GM12865 (cell line): Measurements from ENCODE around the gene IFNL2.
"Not testable (repeated sequence)": the region's sequence is repeated elsewhere in the genome, so short reads cannot be mapped to it uniquely, and the experiment has no call there.

Experiments used
- DNase-seq: peaks from one replicate; pipeline ENCODE4 v3.0.0; 2010; ENCODE audit warnings: low read depth
- H3K4me3 ChIP-seq: 2 replicates; pipeline ENCODE4 v1.5.1; 2011; ENCODE audit warnings: mild to moderate bottlenecking, low read depth, low read length, control low read depth
- TF ChIP-seq, protein P1 (sequence below): IDR thresholded peaks from 2 replicates; pipeline ENCODE4 v1.5.1; 2011; ENCODE audit warnings: low read length, control low read depth, low read depth, inconsistent platforms; ENCODE audit not compliant: insufficient read depth; ENCODE audit errors: missing control alignments

The IFNL2 gene

DNA sequence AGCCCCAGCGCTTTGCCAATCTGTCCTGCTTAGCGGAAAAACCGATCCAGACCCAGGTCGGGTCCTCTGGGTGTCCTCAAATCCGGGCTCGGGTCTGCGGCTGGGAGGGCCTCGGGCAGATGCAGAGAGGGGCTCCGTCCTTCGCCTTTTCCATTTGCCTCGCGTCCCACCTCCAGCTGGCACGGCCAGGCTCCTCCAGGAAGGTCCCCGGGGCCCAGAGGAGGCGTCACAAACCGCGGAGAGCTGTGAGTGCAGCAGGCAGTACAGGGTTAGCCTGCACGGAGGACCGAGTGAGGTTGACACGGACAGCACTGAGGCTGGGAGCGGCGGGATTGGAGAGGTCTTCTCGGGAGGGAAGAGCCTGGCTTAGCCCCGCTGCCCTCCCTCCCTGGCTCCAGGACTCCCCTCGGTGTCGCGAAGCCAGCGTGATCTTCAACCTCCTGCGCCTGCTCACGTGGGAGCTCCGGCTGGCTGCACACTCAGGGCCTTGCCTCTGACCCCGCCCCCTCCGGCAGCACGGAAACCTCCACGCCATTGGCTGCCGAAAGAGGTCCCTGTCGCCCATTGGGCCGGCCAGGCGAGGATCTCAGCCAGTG is 2.8 kb upstream of the IFNL2 start:
- TF ChIP-seq, protein P1, sequence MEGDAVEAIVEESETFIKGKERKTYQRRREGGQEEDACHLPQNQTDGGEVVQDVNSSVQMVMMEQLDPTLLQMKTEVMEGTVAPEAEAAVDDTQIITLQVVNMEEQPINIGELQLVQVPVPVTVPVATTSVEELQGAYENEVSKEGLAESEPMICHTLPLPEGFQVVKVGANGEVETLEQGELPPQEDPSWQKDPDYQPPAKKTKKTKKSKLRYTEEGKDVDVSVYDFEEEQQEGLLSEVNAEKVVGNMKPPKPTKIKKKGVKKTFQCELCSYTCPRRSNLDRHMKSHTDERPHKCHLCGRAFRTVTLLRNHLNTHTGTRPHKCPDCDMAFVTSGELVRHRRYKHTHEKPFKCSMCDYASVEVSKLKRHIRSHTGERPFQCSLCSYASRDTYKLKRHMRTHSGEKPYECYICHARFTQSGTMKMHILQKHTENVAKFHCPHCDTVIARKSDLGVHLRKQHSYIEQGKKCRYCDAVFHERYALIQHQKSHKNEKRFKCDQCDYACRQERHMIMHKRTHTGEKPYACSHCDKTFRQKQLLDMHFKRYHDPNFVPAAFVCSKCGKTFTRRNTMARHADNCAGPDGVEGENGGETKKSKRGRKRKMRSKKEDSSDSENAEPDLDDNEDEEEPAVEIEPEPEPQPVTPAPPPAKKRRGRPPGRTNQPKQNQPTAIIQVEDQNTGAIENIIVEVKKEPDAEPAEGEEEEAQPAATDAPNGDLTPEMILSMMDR = no peak
- no peak overlapping the region for H3K4me3 ChIP-seq
- no peak for DNase-seq

DNA sequence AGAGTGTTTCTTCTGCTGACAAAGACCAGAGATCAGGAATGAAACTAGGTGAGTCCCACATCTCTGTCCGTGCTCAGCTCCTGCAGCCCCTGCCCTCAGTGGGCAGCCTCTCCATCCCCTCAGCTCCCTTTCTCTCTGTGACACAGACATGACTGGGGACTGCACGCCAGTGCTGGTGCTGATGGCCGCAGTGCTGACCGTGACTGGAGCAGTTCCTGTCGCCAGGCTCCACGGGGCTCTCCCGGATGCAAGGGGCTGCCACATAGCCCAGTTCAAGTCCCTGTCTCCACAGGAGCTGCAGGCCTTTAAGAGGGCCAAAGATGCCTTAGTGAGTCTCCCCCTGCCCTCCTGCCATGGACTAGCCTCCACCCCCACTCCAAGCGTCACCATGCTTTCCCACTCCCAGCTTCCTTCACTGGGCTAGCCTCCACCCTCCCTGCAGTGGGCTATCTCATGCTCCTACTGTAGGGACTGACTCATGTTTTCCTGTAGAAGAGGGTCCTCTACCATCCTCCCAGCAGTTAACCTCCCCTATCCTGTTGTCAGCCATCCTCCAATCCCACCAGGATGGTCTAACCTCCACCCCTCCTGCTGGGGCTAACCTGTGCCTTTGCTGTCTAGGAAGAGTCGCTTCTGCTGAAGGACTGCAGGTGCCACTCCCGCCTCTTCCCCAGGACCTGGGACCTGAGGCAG is 481 bp downstream of the IFNL2 start:
- not testable (repeated sequence) for DNase-seq, H3K4me3 ChIP-seq

DNA sequence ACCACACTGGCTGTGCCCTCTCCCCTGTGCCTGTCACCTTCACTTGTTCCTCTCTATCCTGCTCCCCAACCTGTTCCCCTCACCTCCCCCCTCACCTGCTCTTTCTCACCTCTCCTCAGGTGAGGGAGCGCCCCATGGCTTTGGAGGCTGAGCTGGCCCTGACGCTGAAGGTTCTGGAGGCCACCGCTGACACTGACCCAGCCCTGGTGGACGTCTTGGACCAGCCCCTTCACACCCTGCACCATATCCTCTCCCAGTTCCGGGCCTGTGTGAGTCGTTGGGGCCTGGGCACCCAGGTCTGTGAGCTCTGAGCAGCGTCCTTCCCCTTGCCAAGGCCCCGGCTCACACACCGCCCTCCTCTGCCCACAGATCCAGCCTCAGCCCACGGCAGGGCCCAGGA is 1.2 kb downstream of the IFNL2 start:
- not testable (repeated sequence) for DNase-seq, H3K4me3 ChIP-seq

DNA sequence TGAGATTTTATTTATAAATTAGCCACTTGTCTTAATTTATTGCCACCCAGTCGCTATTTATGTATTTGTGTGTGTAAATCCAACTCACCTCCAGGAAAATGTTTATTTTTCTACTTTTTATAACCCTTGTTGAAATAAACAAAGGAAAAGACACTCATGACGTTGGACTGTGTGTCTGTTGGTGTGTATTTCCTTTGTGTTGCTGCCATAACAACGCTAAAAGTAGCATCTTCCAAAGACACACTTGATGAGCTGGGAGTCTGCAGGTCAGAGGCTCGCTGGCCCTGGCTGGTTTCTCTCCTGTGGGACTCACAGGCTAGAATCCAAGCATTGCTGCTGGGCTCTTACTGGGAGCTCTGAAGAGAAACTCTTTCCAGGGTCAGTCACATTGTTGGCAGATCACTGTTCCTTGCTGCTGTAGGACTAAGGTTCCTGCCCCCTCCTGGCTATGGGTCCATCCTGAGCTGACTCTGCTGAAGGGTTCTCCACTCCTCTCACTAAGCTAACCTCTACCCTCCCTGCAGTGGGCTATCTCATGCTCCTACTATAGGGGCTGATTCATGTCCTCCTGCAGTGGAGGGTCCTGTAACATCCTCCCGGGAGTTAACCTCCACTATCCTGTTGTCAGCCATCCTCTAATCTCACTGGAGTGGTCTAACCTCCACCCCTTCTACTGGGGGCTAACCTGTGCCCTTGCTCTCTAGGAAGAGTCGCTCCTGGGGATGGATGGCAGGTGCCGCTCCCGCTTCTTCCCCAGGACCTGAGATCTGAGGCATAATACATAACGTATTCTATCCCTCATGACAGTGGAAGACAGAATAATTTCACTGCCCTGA is 2.1 kb downstream of the IFNL2 start:
- TF ChIP-seq, protein P1 = no peak
- H3K4me3 ChIP-seq = no peak overlapping the region
- DNase-seq = no peak

DNA sequence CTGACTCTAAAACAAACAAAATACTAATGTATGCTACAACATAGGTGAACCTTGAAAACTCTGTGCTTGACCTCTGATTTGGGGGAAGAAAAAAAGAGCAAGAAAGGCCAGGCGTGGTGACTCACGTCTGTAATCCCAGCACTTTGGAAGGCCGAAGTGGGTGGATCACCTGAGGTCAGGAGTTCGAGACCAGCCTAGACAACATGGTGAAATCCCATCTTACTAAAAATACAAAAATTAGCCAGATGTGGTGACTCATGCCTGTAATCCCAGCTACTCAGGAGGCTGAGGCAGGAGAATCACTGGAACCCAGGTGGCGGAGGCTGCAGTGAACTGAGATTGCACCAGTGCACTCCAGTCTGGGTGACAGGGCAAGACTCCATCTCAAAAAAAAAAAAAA is 5.7 kb downstream of the IFNL2 start:
- H3K4me3 ChIP-seq, DNase-seq: not testable (repeated sequence)

DNA sequence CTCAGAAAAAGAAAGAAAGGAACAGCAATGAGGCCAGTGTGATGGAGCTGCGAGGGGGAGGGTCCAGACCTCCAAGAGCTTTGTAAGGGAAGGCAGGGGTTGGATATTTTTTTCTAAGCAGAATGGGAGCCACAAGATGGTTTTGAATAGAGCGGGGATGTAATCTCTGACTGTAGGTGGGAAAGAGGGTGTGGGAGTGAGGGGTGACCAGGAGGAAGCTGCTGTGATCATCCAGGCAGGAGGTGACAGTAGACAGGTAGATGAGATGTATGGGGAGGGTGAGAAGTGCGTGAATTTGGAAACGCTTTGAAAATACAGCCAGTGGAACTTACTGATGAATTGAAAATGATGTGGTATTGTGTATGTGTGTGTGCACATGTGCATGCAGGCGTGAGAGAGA is 7.4 kb downstream of the IFNL2 start:
- no peak overlapping the region for H3K4me3 ChIP-seq
- DNase-seq = no peak
- TF ChIP-seq, protein P1 = no peak

DNA sequence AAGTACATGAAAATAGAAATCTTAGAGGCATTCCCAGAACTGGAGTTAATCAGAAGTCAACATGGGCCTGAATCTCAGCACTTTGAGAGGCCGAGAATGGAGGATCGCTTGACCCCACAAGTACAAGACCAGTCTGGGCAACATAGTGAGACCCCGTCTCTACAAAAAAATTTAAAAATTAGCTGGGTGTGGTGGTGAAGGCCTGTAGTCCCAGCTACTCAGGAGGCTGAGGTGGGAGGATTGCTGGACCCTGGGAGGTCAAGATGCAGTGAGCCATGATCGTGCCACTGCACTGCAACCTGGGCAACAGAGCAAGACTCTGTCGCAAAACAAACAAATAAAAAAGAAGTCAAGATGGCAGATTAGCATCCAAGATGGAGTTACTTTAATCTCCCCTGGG is 8.5 kb downstream of the IFNL2 start:
- no peak overlapping the region for H3K4me3 ChIP-seq
- DNase-seq = no peak
- TF ChIP-seq, protein P1 = no peak

DNA sequence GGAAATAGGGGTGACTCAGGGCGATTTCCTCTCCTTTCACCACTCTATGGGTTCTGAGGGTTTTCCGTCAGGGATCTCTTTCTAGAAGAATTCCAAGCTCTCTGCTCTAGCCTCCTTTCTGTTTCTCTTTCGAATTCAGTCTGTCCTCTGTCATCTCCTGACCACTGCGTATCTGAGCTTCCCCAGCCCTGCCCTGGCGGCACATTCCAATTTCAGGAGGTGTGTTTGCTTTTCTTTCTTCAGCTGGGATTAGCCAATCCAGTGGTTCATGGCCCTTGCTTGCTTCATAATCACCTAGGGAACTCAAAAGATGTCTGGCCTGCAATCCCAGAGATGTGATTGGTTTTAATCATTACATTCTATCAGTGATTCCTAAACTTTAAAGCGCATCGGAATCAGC is 9.4 kb downstream of the IFNL2 start:
- TF ChIP-seq, protein P1 = no peak
- no peak overlapping the region for H3K4me3 ChIP-seq
- no peak for DNase-seq
